GM12878 (cell line): ENCODE results near the gene TM4SF1. TPM values are rescaled to one million over a fixed set of nuclear protein-coding genes. Genes with fewer than 3 reads are reported as not detected.

Experiments
- ATAC-seq: fragments of 200-7000 bp; cut with Tn5 transposase; 3 replicates; pipeline ENCODE4 v1.9.1; 2020; ENCODE audit warnings: mild to moderate bottlenecking, moderate library complexity
- BruUV-seq: library from RNA; stranded (reverse); fragments of 400-500 nt; replicated peaks from 2 replicates; lab custom pipeline; 2021; lab: Mats Ljungman, UMichigan
- CTCF ChIA-PET: fragments of 300-600 bp; sonication (Branson Sonifier 250); formaldehyde crosslinking; extraction: SDS; loops from one replicate; lab custom pipeline; 2021; ENCODE audit warnings: inconsistent platforms; lab: Yijun Ruan, JAX
- POLR2A ChIA-PET: fragments of 350-600 bp; formaldehyde crosslinking; extraction: SDS; loops from one replicate; lab custom pipeline; 2021; ENCODE audit warnings: inconsistent platforms; lab: Charles Lee
- RAD21 ChIA-PET: fragments of 300-600 bp; sonication (Branson Sonifier 250); formaldehyde crosslinking; loops from one replicate; lab custom pipeline; 2023; ENCODE audit warnings: antibody characterized with exemption; ENCODE audit not compliant: unreplicated experiment; lab: Charles Lee
- SMC1A ChIA-PET: fragments of 300-600 bp; sonication (Branson Sonifier 250); formaldehyde crosslinking; loops from one replicate; lab custom pipeline; 2023; ENCODE audit not compliant: unreplicated experiment, uncharacterized antibody; lab: Charles Lee
- DNase-seq: peaks from one replicate; pipeline ENCODE4 v3.0.0-alpha.2; 2011; ENCODE audit warnings: low read depth, low spot score
- FAIRE-seq: peaks from 3 replicates; lab custom pipeline; 2011; peaks lifted over from hg19 to GRCh38; lab: Jason Lieb, UNC
- H2AFZ ChIP-seq: 2 replicates; pipeline ENCODE4 v1.6.0; 2011; ENCODE audit warnings: low read depth, low read length, control low read depth; ENCODE audit not compliant: control insufficient read depth
- H3K27ac ChIP-seq: 2 replicates; pipeline ENCODE4 v1.5.1; 2011; ENCODE audit warnings: control low read depth; ENCODE audit not compliant: control insufficient read depth, insufficient read depth
- H3K27me3 ChIP-seq, 2 experiments: replicated peaks in 1 of 2; 2 replicates each; pipeline versions ENCODE4 v1.6.0 to v1.6.1; 2011; ENCODE audit warnings: low read length in 1 of 2; ENCODE audit not compliant: control insufficient read depth in 2 of 2, insufficient read depth in 2 of 2
- H3K36me3 ChIP-seq, 2 experiments: 2 replicates each; pipeline ENCODE4 v1.5.1; 2011; ENCODE audit warnings: low read length in 1 of 2; ENCODE audit not compliant: control insufficient read depth in 2 of 2, insufficient read depth in 2 of 2
- H3K4me1 ChIP-seq: 2 replicates; pipeline ENCODE4 v1.6.1; 2011; ENCODE audit warnings: mild to moderate bottlenecking, low read length, moderate library complexity, mixed read lengths; ENCODE audit not compliant: control insufficient read depth, insufficient read depth
- H3K4me2 ChIP-seq: 2 replicates; pipeline ENCODE4 v1.6.0; 2011; ENCODE audit warnings: control low read depth; ENCODE audit not compliant: control insufficient read depth, insufficient read depth
- H3K4me3 ChIP-seq: fragments of 200-600 bp; sonication (generic); 2 replicates; pipeline ENCODE4 v1.5.1; 2016
- H3K79me2 ChIP-seq: 2 replicates; pipeline ENCODE4 v1.6.0; 2011; ENCODE audit warnings: low read length; ENCODE audit not compliant: control insufficient read depth, insufficient read depth
- H3K9ac ChIP-seq: 2 replicates; pipeline ENCODE4 v1.8.0; 2011; ENCODE audit warnings: low read length, control low read depth, mixed read lengths; ENCODE audit not compliant: control insufficient read depth, insufficient read depth
- H3K9me3 ChIP-seq: replicated peaks from 3 replicates; pipeline ENCODE4 v1.5.1; 2011; ENCODE audit warnings: mild to moderate bottlenecking, low read length; ENCODE audit not compliant: control insufficient read depth, insufficient read depth
- H4K20me1 ChIP-seq: 2 replicates; pipeline ENCODE4 v1.6.0; 2011; ENCODE audit not compliant: control insufficient read depth, insufficient read depth
- ATF7 ChIP-seq: fragments of 450-650 bp; IDR thresholded peaks from 2 replicates; pipeline ENCODE4 v1.6.1; 2016; ENCODE audit warnings: low read depth, mild to moderate bottlenecking
- BHLHE40 ChIP-seq, 2 experiments: fragments of 450-650 bp in 1 of 2; IDR thresholded peaks; 2 replicates each; pipeline ENCODE4 v1.6.1; 2011 to 2017; ENCODE audit warnings: low read depth in 2 of 2, borderline replicate concordance in 1 of 2, improper control_type of control experiment in 1 of 2, low read length in 1 of 2, mild to moderate bottlenecking in 1 of 2
- CBX3 ChIP-seq: fragments of 200-600 bp; sonication (generic); IDR thresholded peaks from 2 replicates; pipeline ENCODE4 v1.6.1; 2016; ENCODE audit warnings: low read depth, borderline replicate concordance
- DPF2 ChIP-seq: fragments of 450-650 bp; IDR thresholded peaks from 2 replicates; pipeline ENCODE4 v1.6.1; 2017; ENCODE audit warnings: mild to moderate bottlenecking
- EED ChIP-seq: sonication (generic); IDR thresholded peaks from 2 replicates; pipeline ENCODE4 v1.6.1; 2016; ENCODE audit warnings: antibody characterized with exemption, low read depth
- FOXK2 ChIP-seq: fragments of 450-650 bp; IDR thresholded peaks from 2 replicates; pipeline ENCODE4 v1.6.1; 2017; ENCODE audit warnings: mild to moderate bottlenecking, moderate library complexity
- LARP7 ChIP-seq: fragments of 450-650 bp; IDR thresholded peaks from 2 replicates; pipeline ENCODE4 v1.6.1; 2017; ENCODE audit warnings: mild to moderate bottlenecking
- MTA2 ChIP-seq: fragments of 450-650 bp; IDR thresholded peaks from 2 replicates; pipeline ENCODE4 v1.6.1; 2016; ENCODE audit warnings: low read depth, mild to moderate bottlenecking, moderate library complexity
- NFIC ChIP-seq: IDR thresholded peaks from 2 replicates; pipeline ENCODE4 v1.6.1; 2012; ENCODE audit warnings: low read depth, mild to moderate bottlenecking, inconsistent platforms, low read length, moderate library complexity
- POLR2A ChIP-seq: IDR thresholded peaks from 2 replicates; pipeline ENCODE4 v1.6.1; 2011; ENCODE audit warnings: low read depth, mild to moderate bottlenecking, low read length
- POU2F2 ChIP-seq: IDR thresholded peaks from 3 replicates; pipeline ENCODE4 v1.6.1; 2011; ENCODE audit warnings: low read depth, mild to moderate bottlenecking, low read length, borderline replicate concordance
- RELA ChIP-seq: fragments of 450-650 bp; IDR thresholded peaks from 2 replicates; pipeline ENCODE4 v1.8.0; 2014; ENCODE audit warnings: borderline replicate concordance; ENCODE audit not compliant: partially characterized antibody
- SREBF2 ChIP-seq: IDR thresholded peaks from 2 replicates; pipeline ENCODE4 v1.6.1; 2012; ENCODE audit warnings: mild to moderate bottlenecking, low read length
- TARDBP ChIP-seq: IDR thresholded peaks from 2 replicates; pipeline ENCODE4 v1.6.1; 2016; ENCODE audit warnings: borderline replicate concordance
- TCF3 ChIP-seq: IDR thresholded peaks from 2 replicates; pipeline ENCODE4 v1.6.1; 2012; ENCODE audit warnings: low read depth, mild to moderate bottlenecking, low read length, borderline replicate concordance; ENCODE audit not compliant: insufficient read depth
- ZBED1 ChIP-seq: IDR thresholded peaks from 2 replicates; pipeline ENCODE4 v1.6.1; 2016; ENCODE audit warnings: borderline replicate concordance
- in situ Hi-C: fragments of 300-500 bp; cut with MboI; formaldehyde crosslinking; loops from 9 replicates; pipeline ENCODE4 v1.14.3; 2018; ENCODE audit warnings: mixed read lengths
- intact Hi-C: fragments of 100-400 bp; cut with micrococcal nuclease; formaldehyde crosslinking; loops from one replicate; pipeline ENCODE4 v1.14.2; 2022; ENCODE audit not compliant: unreplicated experiment
- polyA plus RNA-seq, 11 experiments: library from polyadenylated mRNA; depleted of rRNA in 4 of 11; unstranded in 6 of 11; stranded (reverse) in 5 of 11; fragments of >200 nt; fragmentation: Nextera tagmentation in 4 of 11; fragmentation: Illumina TruSeq in 1 of 11; extraction: Ambion mirVana in 4 of 11; extraction: Trizol in 1 of 11; gene quantifications; 1 replicate in 1 of 11; 2 replicates in 10 of 11; pipeline versions ENCODE4 v1.2.1 to v1.2.3, GENCODE V29; 2011 to 2016; ENCODE audit warnings: inconsistent platforms in 2 of 11, missing spikeins in 2 of 11, low read depth in 1 of 11
- total RNA-seq, 4 experiments: library from RNA; depleted of rRNA in 3 of 4; stranded (reverse); fragments of >200 nt in 3 of 4; fragmentation: Illumina TruSeq in 1 of 4; extraction: Trizol in 1 of 4; gene quantifications; 2 replicates each; pipeline versions ENCODE4 v1.2.1 to v1.2.3, GENCODE V29; 2013 to 2021
- TF ChIP-seq, protein P1 (sequence below): fragments of 450-650 bp; IDR thresholded peaks from 2 replicates; pipeline ENCODE4 v1.6.1; 2017; ENCODE audit warnings: borderline replicate concordance
- TF ChIP-seq, protein P2 (sequence below): IDR thresholded peaks from 2 replicates; pipeline ENCODE4 v1.6.1; 2011; ENCODE audit warnings: borderline replicate concordance, low read depth, mild to moderate bottlenecking, moderate library complexity, mixed read lengths, low read length; ENCODE audit not compliant: insufficient read depth; ENCODE audit errors: extremely low read length
- TF ChIP-seq, protein P3 (sequence below): IDR thresholded peaks from 2 replicates; pipeline ENCODE4 v1.6.1; 2011; ENCODE audit warnings: low read depth, mild to moderate bottlenecking, low read length, moderate library complexity, borderline replicate concordance; ENCODE audit errors: extremely low read depth

The TM4SF1 gene
- total and polyA plus RNA-seq, 10 of the 15 experiments (the other 5 are each of a cell fraction or from before 2014, with no cell fraction given), result 0.05 to 1.2 TPM; not detected in 8

DNA sequence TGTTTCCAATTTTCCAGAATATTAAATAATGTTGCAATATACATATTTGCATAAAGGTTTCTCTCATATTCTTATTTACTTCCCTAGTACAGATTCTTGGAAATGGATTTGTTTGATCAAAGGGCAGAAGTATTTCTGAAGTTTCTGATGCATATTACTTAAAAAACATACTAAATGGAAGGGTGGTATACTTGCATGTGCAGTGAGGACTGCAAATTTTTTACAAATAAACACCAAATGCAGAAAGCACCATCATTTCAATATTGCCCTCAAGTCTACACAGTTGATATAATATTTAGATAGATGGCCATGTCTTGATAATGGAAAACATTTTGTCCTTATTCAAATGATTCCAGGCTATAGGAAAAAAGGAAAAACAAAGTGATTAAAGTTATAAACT, 56.3 kb downstream of the TM4SF1 start:
- TF ChIP-seq POLR2A (no peak), ZBED1 (no peak), ATF7 (no peak), TARDBP (no peak), NFIC (no peak), TCF3 (no peak), RELA (no peak), EED (no peak), CBX3 (no peak), MTA2 (no peak), LARP7 (no peak), POU2F2 (no peak), DPF2 (no peak), SREBF2 (no peak), FOXK2 (no peak), BHLHE40 (IDR thresholded peaks at IDR 0.05; ENCODE audit: borderline replicate concordance in 1 of 2, low read depth in 2 of 2, low read length in 1 of 2) (no peak)
- TF ChIP-seq, protein P1, sequence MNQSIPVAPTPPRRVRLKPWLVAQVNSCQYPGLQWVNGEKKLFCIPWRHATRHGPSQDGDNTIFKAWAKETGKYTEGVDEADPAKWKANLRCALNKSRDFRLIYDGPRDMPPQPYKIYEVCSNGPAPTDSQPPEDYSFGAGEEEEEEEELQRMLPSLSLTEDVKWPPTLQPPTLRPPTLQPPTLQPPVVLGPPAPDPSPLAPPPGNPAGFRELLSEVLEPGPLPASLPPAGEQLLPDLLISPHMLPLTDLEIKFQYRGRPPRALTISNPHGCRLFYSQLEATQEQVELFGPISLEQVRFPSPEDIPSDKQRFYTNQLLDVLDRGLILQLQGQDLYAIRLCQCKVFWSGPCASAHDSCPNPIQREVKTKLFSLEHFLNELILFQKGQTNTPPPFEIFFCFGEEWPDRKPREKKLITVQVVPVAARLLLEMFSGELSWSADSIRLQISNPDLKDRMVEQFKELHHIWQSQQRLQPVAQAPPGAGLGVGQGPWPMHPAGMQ, result no peak
- TF ChIP-seq, protein P2, sequence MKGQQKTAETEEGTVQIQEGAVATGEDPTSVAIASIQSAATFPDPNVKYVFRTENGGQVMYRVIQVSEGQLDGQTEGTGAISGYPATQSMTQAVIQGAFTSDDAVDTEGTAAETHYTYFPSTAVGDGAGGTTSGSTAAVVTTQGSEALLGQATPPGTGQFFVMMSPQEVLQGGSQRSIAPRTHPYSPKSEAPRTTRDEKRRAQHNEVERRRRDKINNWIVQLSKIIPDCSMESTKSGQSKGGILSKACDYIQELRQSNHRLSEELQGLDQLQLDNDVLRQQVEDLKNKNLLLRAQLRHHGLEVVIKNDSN, result no peak
- TF ChIP-seq, protein P3, sequence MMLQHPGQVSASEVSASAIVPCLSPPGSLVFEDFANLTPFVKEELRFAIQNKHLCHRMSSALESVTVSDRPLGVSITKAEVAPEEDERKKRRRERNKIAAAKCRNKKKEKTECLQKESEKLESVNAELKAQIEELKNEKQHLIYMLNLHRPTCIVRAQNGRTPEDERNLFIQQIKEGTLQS, result no peak
- Histone ChIP-seq H3K4me1 (no peaks in the 10 kb centered on the region), H3K4me2 (no peak overlapping the region), H3K4me3 (no peak overlapping the region), H2AFZ (no peak overlapping the region), H3K27me3 (peaks cover 3% of the 10 kb centered on the region in 2 experiments; a peak in 2 of 4 replicates), H4K20me1 (no peaks in the 10 kb centered on the region), H3K36me3 (no peaks in the 10 kb centered on the region), H3K79me2 (no peaks in the 10 kb centered on the region), H3K27ac (no peak overlapping the region), H3K9me3 (no peaks in the 10 kb centered on the region), H3K9ac (no peak overlapping the region)
- no TSS peak for BruUV-seq
- POLR2A ChIA-PET, result no interaction called here
- SMC1A ChIA-PET, result no interaction called here
- RAD21 ChIA-PET, result no interaction called here
- intact Hi-C loops, result no loop called here
- CTCF ChIA-PET, result no interaction called here
- DNase-seq, result no peak
- no peak for FAIRE-seq
- ATAC-seq, result no peak
- in situ Hi-C loops, result no loop called here
